Spleen (tissue), 7 donors: ENCODE results near the gene DPP3.

Experiments used
- CTCF ChIP-seq, 11 experiments: fragments of 200-600 bp in 7 of 11; fragments of 450-650 bp in 4 of 11; sonication (generic) in 4 of 11; IDR thresholded peaks in 8 of 11; conservative IDR thresholded peaks in 3 of 11; 1 replicate in 7 of 11; 2 replicates in 4 of 11; pipeline versions ENCODE4 v1.4.0 to v1.8.0; 2016 to 2021; ENCODE audit warnings: antibody characterized with exemption in 11 of 11, inconsistent platforms in 4 of 11, mild to moderate bottlenecking in 1 of 11
- POLR2A ChIP-seq, 3 donors: fragments of 450-650 bp; IDR thresholded peaks; one replicate each; pipeline ENCODE4 v1.5.1; 2017; ENCODE audit warnings: antibody characterized with exemption in 3 of 3, mild to moderate bottlenecking in 1 of 3
- POLR2AphosphoS5 ChIP-seq, 3 donors: sonication (generic); formaldehyde crosslinking; IDR thresholded peaks; one replicate each; pipeline ENCODE4 v1.5.1; 2017; ENCODE audit warnings: antibody characterized with exemption in 3 of 3
- donor health status: DM: no; HTN: no; CAD: no; lungs with moderate emphysema.
- donor health status: DM: no; HTN: no; CAD: no.
- donor health status: DM: no; HTN: no; CAD: no.

GRCh38 chr11:66498506-66498905 is 18.3 kb downstream of the DPP3 start:
- no peak for TF ChIP-seq POLR2AphosphoS5 (IDR thresholded peaks at IDR 0.05)
- no peak for TF ChIP-seq CTCF (IDR thresholded peaks at IDR 0.05 in 8 of 11, conservative IDR thresholded peaks at IDR 0.05 in 3 of 11)
- TF ChIP-seq POLR2A (IDR thresholded peaks at IDR 0.05): no peak
